A549 (cell line): Measurements from ENCODE around the gene RGS16. TPM values are rescaled to one million over a fixed set of nuclear protein-coding genes. Genes with fewer than 3 reads are reported as not detected.

ENCODE experiments used
- ATAC-seq, 2 experiments: fragments of 200-7000 bp in 1 of 2; fragments of >200 bp in 1 of 2; cut with Nextera tagmentation in 1 of 2; cut with Tn5 transposase in 1 of 2; 3 replicates each; pipeline versions ENCODE4 v1.8.0 to v1.9.1; 2018 to 2020; ENCODE audit warnings: mild to moderate bottlenecking in 1 of 2, moderate library complexity in 1 of 2
- CTCF ChIA-PET: fragments of 300-600 bp; sonication (Branson Sonifier 250); formaldehyde crosslinking; extraction: SDS; loops from one replicate; lab custom pipeline; 2021; ENCODE audit warnings: antibody characterized with exemption, inconsistent platforms; lab: Yijun Ruan, JAX
- POLR2A ChIA-PET: fragments of 350-600 bp; formaldehyde crosslinking; extraction: SDS; loops from one replicate; lab custom pipeline; 2021; ENCODE audit warnings: antibody characterized with exemption, inconsistent platforms; lab: Yijun Ruan, JAX
- DNase-seq, 2 experiments: peaks; one replicate each; pipeline versions ENCODE4 v3.0.0 to v3.0.0-alpha.2; 2011 to 2016; ENCODE audit warnings: low read depth in 1 of 2, low spot score in 1 of 2
- FAIRE-seq: peaks from 2 replicates; lab custom pipeline; 2011; peaks lifted over from hg19 to GRCh38; lab: Jason Lieb, UNC
- H3K27ac ChIP-seq, 2 experiments: fragments of >200 bp; sonication (Bioruptor Twin); formaldehyde crosslinking; 3 replicates each; pipeline ENCODE4 v1.5.1; 2016 to 2017
- H3K4me1 ChIP-seq: fragments of >200 bp; sonication (Bioruptor Twin); formaldehyde crosslinking; 3 replicates; pipeline ENCODE4 v1.6.1; 2016
- H3K4me2 ChIP-seq: fragments of >200 bp; sonication (Bioruptor Twin); formaldehyde crosslinking; 3 replicates; pipeline ENCODE4 v1.6.1; 2016
- H3K4me3 ChIP-seq: fragments of >200 bp; sonication (Bioruptor Twin); formaldehyde crosslinking; 3 replicates; pipeline ENCODE4 v1.5.1; 2016
- H3K9me3 ChIP-seq: fragments of >200 bp; sonication (Bioruptor Twin); formaldehyde crosslinking; 3 replicates; pipeline ENCODE4 v1.6.1; 2016
- CBX2 ChIP-seq: fragments of 200-600 bp; sonication (generic); IDR thresholded peaks from 2 replicates; pipeline ENCODE4 v1.6.1; 2016; ENCODE audit warnings: low read depth, mild to moderate bottlenecking, borderline replicate concordance
- CBX8 ChIP-seq: fragments of 200-600 bp; sonication (generic); IDR thresholded peaks from 2 replicates; pipeline ENCODE4 v1.6.1; 2016
- CEBPB ChIP-seq, 2 experiments: fragments of >200 bp in 1 of 2; sonication (Bioruptor Twin) in 1 of 2; formaldehyde crosslinking in 1 of 2; IDR thresholded peaks; 2 replicates each; pipeline ENCODE4 v1.6.1; 2012 to 2016
- CHD2 ChIP-seq: fragments of 150-350 bp; IDR thresholded peaks from 2 replicates; pipeline ENCODE4 v1.6.1; 2014; ENCODE audit warnings: low read length; ENCODE audit not compliant: partially characterized antibody
- EHMT2 ChIP-seq: fragments of 200-600 bp; sonication (generic); IDR thresholded peaks from 2 replicates; pipeline ENCODE4 v1.6.1; 2016; ENCODE audit warnings: antibody characterized with exemption, low read depth, mild to moderate bottlenecking, moderate library complexity
- ELK1 ChIP-seq: fragments of 150-350 bp; IDR thresholded peaks from 2 replicates; pipeline ENCODE4 v1.6.1; 2014; ENCODE audit warnings: low read depth, mild to moderate bottlenecking, low read length
- ESRRA ChIP-seq: fragments of 150-350 bp; IDR thresholded peaks from 2 replicates; pipeline ENCODE4 v1.6.1; 2014; ENCODE audit warnings: mild to moderate bottlenecking, low read length, borderline replicate concordance
- FOSB ChIP-seq: fragments of 250-450 bp; sonication (Bioruptor Pico); IDR thresholded peaks from 2 replicates; pipeline ENCODE4 v1.5.0; 2020; ENCODE audit warnings: mild to moderate bottlenecking, moderate library complexity
- HMGXB4 ChIP-seq: fragments of 250-450 bp; sonication (Bioruptor Pico); IDR thresholded peaks from 2 replicates; pipeline ENCODE4 v1.5.0; 2021; ENCODE audit warnings: mild to moderate bottlenecking, moderate library complexity, borderline replicate concordance
- KDM5A ChIP-seq: fragments of 200-600 bp; sonication (generic); IDR thresholded peaks from 2 replicates; pipeline ENCODE4 v1.6.1; 2016; ENCODE audit warnings: antibody characterized with exemption, mild to moderate bottlenecking
- MAZ ChIP-seq: fragments of 150-350 bp; IDR thresholded peaks from 2 replicates; pipeline ENCODE4 v1.6.1; 2014; ENCODE audit warnings: antibody characterized with exemption, low read depth, low read length, borderline replicate concordance
- NPAS2 ChIP-seq: fragments of 250-450 bp; sonication (Bioruptor Pico); IDR thresholded peaks from 2 replicates; pipeline ENCODE4 v1.8.0; 2022; ENCODE audit warnings: mild to moderate bottlenecking, moderate library complexity, borderline replicate concordance
- PHF8 ChIP-seq: fragments of 200-600 bp; sonication (generic); IDR thresholded peaks from 2 replicates; pipeline ENCODE4 v1.6.1; 2016; ENCODE audit warnings: low read depth, mild to moderate bottlenecking, antibody characterized with exemption, moderate library complexity, borderline replicate concordance
- RAD21 ChIP-seq, 2 experiments: fragments of >200 bp in 1 of 2; sonication (Bioruptor Twin) in 1 of 2; formaldehyde crosslinking in 1 of 2; IDR thresholded peaks in 1 of 2; conservative IDR thresholded peaks in 1 of 2; 2 replicates in 1 of 2; 3 replicates in 1 of 2; pipeline ENCODE4 v1.6.1; 2012 to 2018; ENCODE audit warnings: inconsistent platforms in 1 of 2
- RARB ChIP-seq: fragments of 250-450 bp; sonication (Bioruptor Pico); IDR thresholded peaks from 2 replicates; pipeline ENCODE4 v1.8.0; 2021; ENCODE audit warnings: mild to moderate bottlenecking, moderate library complexity
- REST ChIP-seq: fragments of 200-600 bp; sonication (generic); IDR thresholded peaks from 2 replicates; pipeline ENCODE4 v1.6.1; 2016; ENCODE audit warnings: antibody characterized with exemption, mild to moderate bottlenecking, moderate library complexity
- RFX5 ChIP-seq: fragments of 450-650 bp; IDR thresholded peaks from 2 replicates; pipeline ENCODE4 v1.7.1; 2014; ENCODE audit warnings: antibody characterized with exemption, mild to moderate bottlenecking, moderate library complexity
- RNF2 ChIP-seq: fragments of 200-600 bp; sonication (generic); IDR thresholded peaks from 2 replicates; pipeline ENCODE4 v1.6.1; 2016; ENCODE audit warnings: low read depth, mild to moderate bottlenecking, antibody characterized with exemption, moderate library complexity, borderline replicate concordance
- SREBF2 ChIP-seq: fragments of 450-650 bp; IDR thresholded peaks from 2 replicates; pipeline ENCODE4 v1.6.1; 2014; ENCODE audit warnings: mild to moderate bottlenecking, moderate library complexity
- ZC3H11A ChIP-seq: fragments of 450-650 bp; IDR thresholded peaks from 2 replicates; pipeline ENCODE4 v1.6.1; 2014; ENCODE audit warnings: antibody characterized with exemption, mild to moderate bottlenecking
- ZFP36 ChIP-seq: fragments of 450-650 bp; IDR thresholded peaks from 2 replicates; pipeline ENCODE4 v1.6.1; 2014; ENCODE audit warnings: borderline replicate concordance; ENCODE audit not compliant: partially characterized antibody
- ZSCAN20 ChIP-seq: fragments of 250-450 bp; sonication (Bioruptor Pico); IDR thresholded peaks from 2 replicates; pipeline ENCODE4 v1.8.0; 2022; ENCODE audit warnings: mild to moderate bottlenecking, moderate library complexity
- WGBS: methylation state at CpG from one replicate; pipeline ENCODE4 v1.1.6; 2017; ENCODE audit errors: missing lambda C conversion rate; 5-methylcytosine and 5-hydroxymethylcytosine counted together
- polyA plus RNA-seq, 4 experiments: library from polyadenylated mRNA; depleted of rRNA in 3 of 4; stranded (reverse); fragments of >200 nt; fragmentation: RNase III in 1 of 4; extraction: RNeasy Plus Mini Kit Qiagen cat#74134 plus additional on column Dnase treatment in 1 of 4; gene quantifications; 2 replicates in 3 of 4; 3 replicates in 1 of 4; pipeline ENCODE4 v1.2.3, GENCODE V29; 2011 to 2017
- TF ChIP-seq, protein P1 (sequence below): IDR thresholded peaks from 2 replicates; pipeline ENCODE4 v1.6.1; 2012
- TF ChIP-seq, protein P2 (sequence below): fragments of 250-450 bp; sonication (Bioruptor Pico); IDR thresholded peaks from 2 replicates; pipeline ENCODE4 v1.5.0; 2020; ENCODE audit warnings: low read depth, mild to moderate bottlenecking, moderate library complexity

RGS16 gene
- polyA plus RNA-seq, 2 of the 4 experiments (the other 2 are of a cell fraction): 0.13 to 0.45 TPM

DNA sequence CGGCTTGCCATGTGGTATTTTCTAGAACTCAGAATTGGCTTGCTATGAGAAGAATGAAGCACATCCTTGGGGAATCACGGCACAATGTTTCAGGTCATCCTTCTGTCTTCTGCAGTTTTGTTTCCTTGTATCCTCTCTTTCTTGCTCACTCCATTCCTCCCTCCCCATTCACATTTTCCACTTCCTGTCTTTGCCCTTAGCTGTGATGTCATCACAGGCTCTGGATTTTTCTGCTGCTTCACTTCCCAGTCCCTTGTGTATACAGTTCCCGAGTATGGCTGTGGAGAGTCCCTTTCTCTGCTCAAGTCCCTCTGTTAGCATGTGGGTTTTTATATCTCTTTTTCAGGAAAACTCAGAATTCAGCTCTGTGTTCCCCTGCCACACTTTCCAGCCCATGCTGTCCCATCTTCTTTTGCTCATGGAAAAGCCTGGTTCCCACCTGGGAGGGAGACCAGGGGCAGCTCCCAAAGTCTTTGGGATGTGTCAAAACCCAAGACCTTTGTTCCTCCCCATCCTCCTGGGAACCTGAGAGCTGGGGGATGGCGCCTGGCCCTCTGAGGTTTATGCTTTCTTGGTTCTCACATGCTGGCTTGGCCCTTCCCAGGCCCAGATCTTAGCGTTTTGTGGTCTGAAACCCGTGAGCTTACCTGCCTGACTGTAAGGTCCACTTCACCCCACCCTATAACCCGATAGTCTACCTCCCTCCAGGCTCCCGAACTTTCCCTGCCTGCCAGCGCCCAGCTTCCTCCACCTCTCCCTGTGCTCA is 4.8 kb upstream of the RGS16 start:
- FAIRE-seq: no peak
- H3K4me2 ChIP-seq: no peak overlapping the region
- DNase-seq: no peak
- H3K4me3 ChIP-seq: no peak overlapping the region
- no peak for TF ChIP-seq KDM5A
- TF ChIP-seq ELK1: no peak
- TF ChIP-seq RARB: no peak
- TF ChIP-seq CEBPB (IDR thresholded peaks at IDR 0.05): no peak
- TF ChIP-seq, protein P1, sequence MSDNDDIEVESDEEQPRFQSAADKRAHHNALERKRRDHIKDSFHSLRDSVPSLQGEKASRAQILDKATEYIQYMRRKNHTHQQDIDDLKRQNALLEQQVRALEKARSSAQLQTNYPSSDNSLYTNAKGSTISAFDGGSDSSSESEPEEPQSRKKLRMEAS: no peak
- TF ChIP-seq ZFP36: no peak
- no peak for TF ChIP-seq RFX5
- no peak for TF ChIP-seq RNF2
- TF ChIP-seq NPAS2: no peak
- TF ChIP-seq, protein P2, sequence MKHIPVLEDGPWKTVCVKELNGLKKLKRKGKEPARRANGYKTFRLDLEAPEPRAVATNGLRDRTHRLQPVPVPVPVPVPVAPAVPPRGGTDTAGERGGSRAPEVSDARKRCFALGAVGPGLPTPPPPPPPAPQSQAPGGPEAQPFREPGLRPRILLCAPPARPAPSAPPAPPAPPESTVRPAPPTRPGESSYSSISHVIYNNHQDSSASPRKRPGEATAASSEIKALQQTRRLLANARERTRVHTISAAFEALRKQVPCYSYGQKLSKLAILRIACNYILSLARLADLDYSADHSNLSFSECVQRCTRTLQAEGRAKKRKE: no peak
- TF ChIP-seq RAD21 (conservative IDR thresholded peaks at IDR 0.05 in 1 of 2, IDR thresholded peaks at IDR 0.05 in 1 of 2): no peak
- TF ChIP-seq CHD2: no peak
- TF ChIP-seq CBX2: no peak
- TF ChIP-seq ZSCAN20 (CRISPR knock-in tag): no peak
- no peak for TF ChIP-seq HMGXB4 (CRISPR knock-in tag)
- no peak for TF ChIP-seq REST
- no peak for TF ChIP-seq ZC3H11A
- ATAC-seq: no peak
- POLR2A ChIA-PET: no interaction called here
- H3K4me1 ChIP-seq: peaks cover 3% of the 10 kb centered on the region; the same call in 1 of the 3 replicates
- H3K9me3 ChIP-seq: no peaks in the 10 kb centered on the region
- 61% methylated on average over 9 of the region's 9 CpGs for WGBS
- no peak overlapping the region for H3K27ac ChIP-seq
- CTCF ChIA-PET: interaction anchor here (0.6 to 4.4 kb wide), 7 partner anchors 9 to 524 kb away, joined by 3 to 31 read pairs (median 4); no protein-coding TSS in a partner anchor

DNA sequence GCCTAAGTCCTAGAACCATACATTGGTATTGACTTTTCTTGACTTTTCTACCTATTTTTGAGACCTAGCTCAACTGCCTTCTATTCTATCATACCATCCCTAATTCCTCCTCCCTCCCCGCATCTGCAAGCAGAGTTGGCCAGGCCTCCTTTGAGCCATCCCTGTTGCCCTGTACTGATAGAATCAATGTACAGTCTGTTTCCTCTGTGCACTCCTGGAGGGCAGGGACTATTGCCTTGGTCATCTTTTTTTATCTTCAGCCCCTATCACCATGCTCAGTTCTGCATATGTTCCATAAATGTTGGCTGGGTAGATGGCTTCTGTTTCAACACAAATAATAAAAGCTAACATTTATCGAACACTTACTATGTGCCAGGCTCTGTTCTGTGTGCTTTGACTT is 4.0 kb upstream of the RGS16 start:
- ChIA-PET POLR2A (no interaction called here), CTCF (interaction anchor here (0.8 to 4.4 kb wide), 6 partner anchors 8 to 175 kb away, joined by 3 to 31 read pairs (median 4); no protein-coding TSS in a partner anchor)
- FAIRE-seq (no peak), DNase-seq (no peak), ATAC-seq (no peak)
- no peak for TF ChIP-seq ESRRA
- no peak for TF ChIP-seq PHF8
- no peak for TF ChIP-seq HMGXB4 (CRISPR knock-in tag)
- TF ChIP-seq CBX8: no peak
- no peak for TF ChIP-seq EHMT2
- no peak for TF ChIP-seq ZFP36
- no peak for TF ChIP-seq FOSB (CRISPR knock-in tag)
- TF ChIP-seq MAZ: no peak
- TF ChIP-seq SREBF2: no peak
- Histone ChIP-seq H3K9me3 (no peaks in the 10 kb centered on the region), H3K4me3 (no peak overlapping the region), H3K4me2 (no peak overlapping the region), H3K27ac (no peak overlapping the region), H3K4me1 (peaks cover 8% of the 10 kb centered on the region; the same call in 2 of the 3 replicates)
- 7% methylated on average over 1 of the region's 2 CpGs for WGBS
